HEK293 (cell line): Measurements from ENCODE around the gene HNRNPA2B1.
"Not testable (repeated sequence)": the region's sequence is repeated elsewhere in the genome, so short reads cannot be mapped to it uniquely, and the experiment has no call there.

Experiments
- TCF7L2 ChIP-seq: IDR thresholded peaks from 2 replicates; pipeline ENCODE4 v1.6.1; 2011; ENCODE audit warnings: low read depth, mild to moderate bottlenecking, inconsistent platforms, low read length, moderate library complexity, borderline replicate concordance
- ZNF501 ChIP-seq: fragments of 450-650 bp; formaldehyde crosslinking; IDR thresholded peaks from 2 replicates; pipeline ENCODE4 v1.5.1; 2016; ENCODE audit warnings: missing biosample characterization, missing genetic modification characterization
- ZNF530 ChIP-seq: fragments of 450-650 bp; formaldehyde crosslinking; IDR thresholded peaks from 2 replicates; pipeline ENCODE4 v1.5.1; 2016; ENCODE audit warnings: low read depth, missing biosample characterization, missing genetic modification characterization
- TF ChIP-seq, protein P1 (sequence below): fragments of 450-650 bp; formaldehyde crosslinking; IDR thresholded peaks from 2 replicates; pipeline ENCODE4 v1.5.1; 2016; ENCODE audit warnings: missing biosample characterization, missing genetic modification characterization
- TF ChIP-seq, protein P2 (sequence below): fragments of 450-650 bp; formaldehyde crosslinking; IDR thresholded peaks from 2 replicates; pipeline ENCODE4 v1.5.1; 2016; ENCODE audit warnings: missing biosample characterization, missing genetic modification characterization

GRCh38 chr7:26147646-26148306, 52.8 kb downstream of the HNRNPA2B1 start:
- TF ChIP-seq ZNF530 (tag by site-specific recombination); TCF7L2; ZNF501: not testable (repeated sequence)
- TF ChIP-seq, protein P1, sequence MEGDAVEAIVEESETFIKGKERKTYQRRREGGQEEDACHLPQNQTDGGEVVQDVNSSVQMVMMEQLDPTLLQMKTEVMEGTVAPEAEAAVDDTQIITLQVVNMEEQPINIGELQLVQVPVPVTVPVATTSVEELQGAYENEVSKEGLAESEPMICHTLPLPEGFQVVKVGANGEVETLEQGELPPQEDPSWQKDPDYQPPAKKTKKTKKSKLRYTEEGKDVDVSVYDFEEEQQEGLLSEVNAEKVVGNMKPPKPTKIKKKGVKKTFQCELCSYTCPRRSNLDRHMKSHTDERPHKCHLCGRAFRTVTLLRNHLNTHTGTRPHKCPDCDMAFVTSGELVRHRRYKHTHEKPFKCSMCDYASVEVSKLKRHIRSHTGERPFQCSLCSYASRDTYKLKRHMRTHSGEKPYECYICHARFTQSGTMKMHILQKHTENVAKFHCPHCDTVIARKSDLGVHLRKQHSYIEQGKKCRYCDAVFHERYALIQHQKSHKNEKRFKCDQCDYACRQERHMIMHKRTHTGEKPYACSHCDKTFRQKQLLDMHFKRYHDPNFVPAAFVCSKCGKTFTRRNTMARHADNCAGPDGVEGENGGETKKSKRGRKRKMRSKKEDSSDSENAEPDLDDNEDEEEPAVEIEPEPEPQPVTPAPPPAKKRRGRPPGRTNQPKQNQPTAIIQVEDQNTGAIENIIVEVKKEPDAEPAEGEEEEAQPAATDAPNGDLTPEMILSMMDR (tag by site-specific recombination): not testable (repeated sequence)
- TF ChIP-seq, protein P2, sequence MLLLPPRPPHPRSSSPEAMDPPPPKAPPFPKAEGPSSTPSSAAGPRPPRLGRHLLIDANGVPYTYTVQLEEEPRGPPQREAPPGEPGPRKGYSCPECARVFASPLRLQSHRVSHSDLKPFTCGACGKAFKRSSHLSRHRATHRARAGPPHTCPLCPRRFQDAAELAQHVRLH (tag by site-specific recombination): not testable (repeated sequence)
